HepG2 (cell line): ENCODE results near the gene CTNNBIP1. TPM values are rescaled to one million over a fixed set of nuclear protein-coding genes. Genes with fewer than 3 reads are reported as not detected.
A peak's percentile ranks its signal among the peaks of the same experiment; 100 is the strongest.

Experiments
- ATAC-seq: fragments of 200-7000 bp; cut with Tn5 transposase; 3 replicates; pipeline ENCODE4 v1.9.1; 2020; ENCODE audit warnings: mild to moderate bottlenecking, moderate library complexity
- BruUV-seq: library from RNA; stranded (reverse); fragments of 400-500 nt; replicated peaks from 2 replicates; lab custom pipeline; 2021; lab: Mats Ljungman, UMichigan
- CTCF ChIA-PET: fragments of 300-600 bp; formaldehyde crosslinking; extraction: SDS; loops from one replicate; lab custom pipeline; 2021; ENCODE audit warnings: low total read pairs, inconsistent platforms, low intra/inter-chr PET ratio; lab: Yijun Ruan, JAX
- POLR2A ChIA-PET: fragments of 350-600 bp; sonication (Branson Sonifier 250); formaldehyde crosslinking; loops from one replicate; lab custom pipeline; 2020; ENCODE audit warnings: antibody characterized with exemption, inconsistent platforms; lab: Yijun Ruan, JAX
- DNase-seq: peaks from one replicate; pipeline ENCODE4 v3.0.0-alpha.2; 2015; ENCODE audit warnings: low spot score
- FAIRE-seq: peaks from 3 replicates; lab custom pipeline; 2011; peaks lifted over from hg19 to GRCh38; lab: Jason Lieb, UNC
- H2AFZ ChIP-seq: one replicate; pipeline ENCODE4 v1.6.1; 2011; ENCODE audit warnings: low read length, inconsistent platforms
- H3K27ac ChIP-seq: fragments of 300-600 bp; 3 replicates; pipeline ENCODE4 v1.8.0; 2011; ENCODE audit warnings: mixed run types, mild to moderate bottlenecking, mixed read lengths, low read length, inconsistent platforms; ENCODE audit not compliant: insufficient read depth; ENCODE audit errors: extremely low read length
- H3K27me3 ChIP-seq, 2 experiments: fragments of 200-600 bp in 1 of 2; 2 replicates in 1 of 2; 3 replicates in 1 of 2; pipeline versions ENCODE4 v1.6.0 to v1.8.0; 2011; ENCODE audit warnings: low read length in 2 of 2, mild to moderate bottlenecking in 2 of 2, moderate library complexity in 2 of 2, inconsistent platforms in 1 of 2; ENCODE audit not compliant: insufficient read depth in 2 of 2, control insufficient read depth in 1 of 2
- H3K36me3 ChIP-seq, 2 experiments: fragments of 200-600 bp in 1 of 2; replicated peaks in 1 of 2; 2 replicates in 1 of 2; 3 replicates in 1 of 2; pipeline versions ENCODE4 v1.5.1 to v1.8.0; 2011; ENCODE audit warnings: low read length in 2 of 2, inconsistent platforms in 1 of 2; ENCODE audit not compliant: insufficient read depth in 2 of 2, control insufficient read depth in 1 of 2
- H3K4me1 ChIP-seq: 2 replicates; pipeline ENCODE4 v1.5.1; 2012; ENCODE audit warnings: low read length, inconsistent platforms; ENCODE audit not compliant: insufficient read depth
- H3K4me2 ChIP-seq: 2 replicates; pipeline ENCODE4 v1.6.0; 2011; ENCODE audit warnings: low read depth, low read length, inconsistent platforms
- H3K4me3 ChIP-seq, 3 experiments: fragments of 200-600 bp in 1 of 3; sonication (generic), shearing (Covaris generic) in 1 of 3; replicated peaks in 1 of 3; 2 replicates each; pipeline ENCODE4 v1.5.1; 2011 to 2016; ENCODE audit warnings: low read length in 3 of 3, inconsistent platforms in 2 of 3, low read depth in 2 of 3, mild to moderate bottlenecking in 2 of 3, control low read depth in 1 of 3, mixed read lengths in 1 of 3; ENCODE audit not compliant: insufficient read depth in 1 of 3
- H3K79me2 ChIP-seq: one replicate; pipeline ENCODE4 v1.6.1; 2011; ENCODE audit warnings: low read length, inconsistent platforms; ENCODE audit not compliant: insufficient read depth
- H3K9ac ChIP-seq: 2 replicates; pipeline ENCODE4 v1.6.0; 2011; ENCODE audit warnings: mild to moderate bottlenecking, low read depth, low read length, inconsistent platforms; ENCODE audit not compliant: insufficient read depth
- H3K9me3 ChIP-seq: 2 replicates; pipeline ENCODE4 v1.5.1; 2012; ENCODE audit warnings: mild to moderate bottlenecking, low read length
- H4K20me1 ChIP-seq: 2 replicates; pipeline ENCODE4 v1.6.0; 2011; ENCODE audit warnings: inconsistent platforms, mild to moderate bottlenecking, low read length, moderate library complexity; ENCODE audit not compliant: insufficient read depth
- ARNT2 ChIP-seq: sonication (generic); formaldehyde crosslinking; IDR thresholded peaks from 2 replicates; pipeline ENCODE4 v1.8.0; 2022; ENCODE audit warnings: mild to moderate bottlenecking, low read depth, missing genetic modification reagents, moderate library complexity
- ASH2L ChIP-seq: fragments of 300-600, 200-600 bp; sonication (generic); IDR thresholded peaks from 2 replicates; pipeline ENCODE4 v1.7.0; 2017; ENCODE audit warnings: low read depth, mild to moderate bottlenecking, moderate library complexity, mixed read lengths, low read length; ENCODE audit not compliant: insufficient read length
- ATF7-NPFF ChIP-seq: sonication (generic); formaldehyde crosslinking; IDR thresholded peaks from 2 replicates; pipeline ENCODE4 v1.8.1; 2023; ENCODE audit warnings: mild to moderate bottlenecking, low read depth, missing genetic modification reagents, moderate library complexity
- GABPA ChIP-seq, 2 experiments: IDR thresholded peaks; 2 replicates each; pipeline ENCODE4 v1.6.1; 2011 to 2016; ENCODE audit warnings: low read depth in 2 of 2, low read length in 1 of 2, missing biosample characterization in 1 of 2, missing genetic modification characterization in 1 of 2
- NFE2L2 ChIP-seq: fragments of 150-350 bp; IDR thresholded peaks from 2 replicates; pipeline ENCODE4 v1.6.1; 2014; ENCODE audit warnings: low read length
- POLR2G ChIP-seq: fragments of 200-400 bp; formaldehyde crosslinking; IDR thresholded peaks from 2 replicates; pipeline ENCODE4 v1.6.1; 2018; ENCODE audit warnings: mild to moderate bottlenecking, low read depth, low read length, moderate library complexity
- ZNF441 ChIP-seq: sonication (generic); formaldehyde crosslinking; IDR thresholded peaks from 2 replicates; pipeline ENCODE4 v1.7.0; 2021; ENCODE audit warnings: missing genetic modification reagents, borderline replicate concordance
- ZNF790 ChIP-seq: sonication (generic); formaldehyde crosslinking; IDR thresholded peaks from 2 replicates; pipeline ENCODE4 v1.8.0; 2022; ENCODE audit warnings: missing genetic modification reagents, mild to moderate bottlenecking, borderline replicate concordance
- WGBS: methylation state at CpG from one replicate; pipeline ENCODE4 v1.1.6; 2017; ENCODE audit warnings: low lambda C conversion rate; 5-methylcytosine and 5-hydroxymethylcytosine counted together
- in situ Hi-C: cut with HindIII; loops from 2 replicates; pipeline ENCODE4 v1.10.0; 2017; ENCODE audit warnings: low pct_unique_long_range_greater_than_20kb; ENCODE audit not compliant: extremely low pct_ligation_motif_present
- intact Hi-C: fragments of 100-400 bp; cut with micrococcal nuclease; formaldehyde crosslinking; loops from one replicate; pipeline ENCODE4 v1.10.0; 2022; ENCODE audit not compliant: unreplicated experiment
- polyA plus RNA-seq, 8 experiments: library from polyadenylated mRNA; depleted of rRNA in 3 of 8; stranded (reverse) in 7 of 8; unstranded in 1 of 8; fragments of >200 nt; fragmentation: Illumina TruSeq in 4 of 8; extraction: Trizol in 4 of 8; gene quantifications; 2 replicates each; pipeline versions ENCODE4 v1.2.1 to v1.2.3, GENCODE V29; 2011 to 2016; ENCODE audit warnings: low read depth in 4 of 8, missing spikeins in 1 of 8, mixed read lengths in 1 of 8; ENCODE audit not compliant: insufficient read depth in 1 of 8
- total RNA-seq, 5 experiments: library from RNA; depleted of rRNA; stranded (reverse); fragments of >200 nt; fragmentation: Illumina TruSeq; extraction: Trizol; gene quantifications; 2 replicates each; pipeline ENCODE4 v1.2.3, GENCODE V29; 2016; ENCODE audit warnings: low read depth in 1 of 5
- TF ChIP-seq, protein P1 (sequence below): sonication (generic); formaldehyde crosslinking; IDR thresholded peaks from 2 replicates; pipeline ENCODE4 v1.5.0; 2020; ENCODE audit warnings: mild to moderate bottlenecking, missing genetic modification reagents, borderline replicate concordance
- TF ChIP-seq, protein P2 (sequence below): sonication (generic); formaldehyde crosslinking; IDR thresholded peaks from 2 replicates; pipeline ENCODE4 v1.9.0; 2021; ENCODE audit warnings: mild to moderate bottlenecking, missing genetic modification reagents

Gene CTNNBIP1
- total and polyA plus RNA-seq, 2 of the 13 experiments (the other 11 are each of a cell fraction or from before 2014, with no cell fraction given) = 71.7 to 83.0 TPM

- TF ChIP-seq ASH2L (peak; percentile 32), GABPA (IDR thresholded peaks at IDR 0.05; ENCODE audit: low read depth, low read length) (no peak), GABPA (CRISPR knock-in tag; IDR thresholded peaks at IDR 0.05; ENCODE audit: low read depth) (0 out of 2 replicates have a peak, but pooled peaks have one; percentile 12)
These were observed 85.9 kb downstream of the CTNNBIP1 start, which contains the start of gene CLSTN1 (continued) for GRCh38 chr1:9823943-9824701.

DNA sequence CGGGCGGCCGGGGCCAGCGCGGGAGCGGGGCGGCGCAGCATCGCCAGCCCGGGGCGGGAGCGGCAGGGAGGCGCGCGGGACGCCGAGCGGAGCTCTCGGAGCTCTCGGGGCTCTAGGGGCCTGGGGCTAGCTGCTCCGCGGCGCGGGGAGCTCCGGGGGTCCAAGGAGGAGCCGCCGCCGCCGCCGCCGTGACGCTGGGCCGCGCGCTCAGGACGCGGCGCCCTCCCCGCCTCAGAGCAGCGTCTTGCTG lies 86.5 kb downstream of the CTNNBIP1 start:
- H3K4me2 ChIP-seq = peak overlapping the region; percentile 85; the same call in 1 of the 2 replicates
- TF ChIP-seq, protein P1, sequence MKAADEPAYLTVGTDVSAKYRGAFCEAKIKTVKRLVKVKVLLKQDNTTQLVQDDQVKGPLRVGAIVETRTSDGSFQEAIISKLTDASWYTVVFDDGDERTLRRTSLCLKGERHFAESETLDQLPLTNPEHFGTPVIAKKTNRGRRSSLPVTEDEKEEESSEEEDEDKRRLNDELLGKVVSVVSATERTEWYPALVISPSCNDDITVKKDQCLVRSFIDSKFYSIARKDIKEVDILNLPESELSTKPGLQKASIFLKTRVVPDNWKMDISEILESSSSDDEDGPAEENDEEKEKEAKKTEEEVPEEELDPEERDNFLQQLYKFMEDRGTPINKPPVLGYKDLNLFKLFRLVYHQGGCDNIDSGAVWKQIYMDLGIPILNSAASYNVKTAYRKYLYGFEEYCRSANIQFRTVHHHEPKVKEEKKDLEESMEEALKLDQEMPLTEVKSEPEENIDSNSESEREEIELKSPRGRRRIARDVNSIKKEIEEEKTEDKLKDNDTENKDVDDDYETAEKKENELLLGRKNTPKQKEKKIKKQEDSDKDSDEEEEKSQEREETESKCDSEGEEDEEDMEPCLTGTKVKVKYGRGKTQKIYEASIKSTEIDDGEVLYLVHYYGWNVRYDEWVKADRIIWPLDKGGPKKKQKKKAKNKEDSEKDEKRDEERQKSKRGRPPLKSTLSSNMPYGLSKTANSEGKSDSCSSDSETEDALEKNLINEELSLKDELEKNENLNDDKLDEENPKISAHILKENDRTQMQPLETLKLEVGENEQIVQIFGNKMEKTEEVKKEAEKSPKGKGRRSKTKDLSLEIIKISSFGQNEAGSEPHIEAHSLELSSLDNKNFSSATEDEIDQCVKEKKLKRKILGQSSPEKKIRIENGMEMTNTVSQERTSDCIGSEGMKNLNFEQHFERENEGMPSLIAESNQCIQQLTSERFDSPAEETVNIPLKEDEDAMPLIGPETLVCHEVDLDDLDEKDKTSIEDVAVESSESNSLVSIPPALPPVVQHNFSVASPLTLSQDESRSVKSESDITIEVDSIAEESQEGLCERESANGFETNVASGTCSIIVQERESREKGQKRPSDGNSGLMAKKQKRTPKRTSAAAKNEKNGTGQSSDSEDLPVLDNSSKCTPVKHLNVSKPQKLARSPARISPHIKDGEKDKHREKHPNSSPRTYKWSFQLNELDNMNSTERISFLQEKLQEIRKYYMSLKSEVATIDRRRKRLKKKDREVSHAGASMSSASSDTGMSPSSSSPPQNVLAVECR (CRISPR knock-in tag) = peak; percentile 17; the same call in 1 of the 2 replicates
- peak; percentile 72; the same call in 1 of the 2 replicates for TF ChIP-seq ZNF790 (CRISPR knock-in tag)
- TF ChIP-seq, protein P2, sequence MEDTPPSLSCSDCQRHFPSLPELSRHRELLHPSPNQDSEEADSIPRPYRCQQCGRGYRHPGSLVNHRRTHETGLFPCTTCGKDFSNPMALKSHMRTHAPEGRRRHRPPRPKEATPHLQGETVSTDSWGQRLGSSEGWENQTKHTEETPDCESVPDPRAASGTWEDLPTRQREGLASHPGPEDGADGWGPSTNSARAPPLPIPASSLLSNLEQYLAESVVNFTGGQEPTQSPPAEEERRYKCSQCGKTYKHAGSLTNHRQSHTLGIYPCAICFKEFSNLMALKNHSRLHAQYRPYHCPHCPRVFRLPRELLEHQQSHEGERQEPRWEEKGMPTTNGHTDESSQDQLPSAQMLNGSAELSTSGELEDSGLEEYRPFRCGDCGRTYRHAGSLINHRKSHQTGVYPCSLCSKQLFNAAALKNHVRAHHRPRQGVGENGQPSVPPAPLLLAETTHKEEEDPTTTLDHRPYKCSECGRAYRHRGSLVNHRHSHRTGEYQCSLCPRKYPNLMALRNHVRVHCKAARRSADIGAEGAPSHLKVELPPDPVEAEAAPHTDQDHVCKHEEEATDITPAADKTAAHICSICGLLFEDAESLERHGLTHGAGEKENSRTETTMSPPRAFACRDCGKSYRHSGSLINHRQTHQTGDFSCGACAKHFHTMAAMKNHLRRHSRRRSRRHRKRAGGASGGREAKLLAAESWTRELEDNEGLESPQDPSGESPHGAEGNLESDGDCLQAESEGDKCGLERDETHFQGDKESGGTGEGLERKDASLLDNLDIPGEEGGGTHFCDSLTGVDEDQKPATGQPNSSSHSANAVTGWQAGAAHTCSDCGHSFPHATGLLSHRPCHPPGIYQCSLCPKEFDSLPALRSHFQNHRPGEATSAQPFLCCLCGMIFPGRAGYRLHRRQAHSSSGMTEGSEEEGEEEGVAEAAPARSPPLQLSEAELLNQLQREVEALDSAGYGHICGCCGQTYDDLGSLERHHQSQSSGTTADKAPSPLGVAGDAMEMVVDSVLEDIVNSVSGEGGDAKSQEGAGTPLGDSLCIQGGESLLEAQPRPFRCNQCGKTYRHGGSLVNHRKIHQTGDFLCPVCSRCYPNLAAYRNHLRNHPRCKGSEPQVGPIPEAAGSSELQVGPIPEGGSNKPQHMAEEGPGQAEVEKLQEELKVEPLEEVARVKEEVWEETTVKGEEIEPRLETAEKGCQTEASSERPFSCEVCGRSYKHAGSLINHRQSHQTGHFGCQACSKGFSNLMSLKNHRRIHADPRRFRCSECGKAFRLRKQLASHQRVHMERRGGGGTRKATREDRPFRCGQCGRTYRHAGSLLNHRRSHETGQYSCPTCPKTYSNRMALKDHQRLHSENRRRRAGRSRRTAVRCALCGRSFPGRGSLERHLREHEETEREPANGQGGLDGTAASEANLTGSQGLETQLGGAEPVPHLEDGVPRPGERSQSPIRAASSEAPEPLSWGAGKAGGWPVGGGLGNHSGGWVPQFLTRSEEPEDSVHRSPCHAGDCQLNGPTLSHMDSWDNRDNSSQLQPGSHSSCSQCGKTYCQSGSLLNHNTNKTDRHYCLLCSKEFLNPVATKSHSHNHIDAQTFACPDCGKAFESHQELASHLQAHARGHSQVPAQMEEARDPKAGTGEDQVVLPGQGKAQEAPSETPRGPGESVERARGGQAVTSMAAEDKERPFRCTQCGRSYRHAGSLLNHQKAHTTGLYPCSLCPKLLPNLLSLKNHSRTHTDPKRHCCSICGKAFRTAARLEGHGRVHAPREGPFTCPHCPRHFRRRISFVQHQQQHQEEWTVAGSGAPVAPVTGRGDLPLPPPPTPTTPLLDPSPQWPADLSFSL (CRISPR knock-in tag) = no peak
- TF ChIP-seq NFE2L2 = no peak
- TF ChIP-seq ZNF441 (CRISPR knock-in tag) = 0 out of 2 replicates have a peak, but pooled peaks have one; percentile 71
- 0 out of 2 replicates have a peak, but pooled peaks have one; percentile 28 for TF ChIP-seq ATF7-NPFF (CRISPR knock-in tag)
- peak; percentile 58; the same call in 1 of the 2 replicates for TF ChIP-seq ARNT2
- peak; percentile 51; the same call in 1 of the 2 replicates for TF ChIP-seq POLR2G

More for the DNA sequence above, 86.5 kb downstream of the CTNNBIP1 start:
- ChIA-PET CTCF (no interaction called here), POLR2A (no interaction called here)
- Histone ChIP-seq H3K27me3 (peaks cover 0 to 4% of the 10 kb centered on the region in 2 experiments; a peak in 1 of 5 replicates), H3K4me3 (peak overlapping the region; percentile 82 to 92 (median 88); a peak in 4 of 6 replicates), H3K4me1 (peaks cover 69% of the 10 kb centered on the region), H3K9ac (peak overlapping the region; percentile 75), H3K27ac (no peak overlapping the region), H2AFZ (no peak overlapping the region), H3K79me2 (peaks cover 41% of the 10 kb centered on the region), H3K9me3 (no peaks in the 10 kb centered on the region), H4K20me1 (peaks cover 11% of the 10 kb centered on the region; the same call in 1 of the 2 replicates), H3K36me3 (no peaks in the 10 kb centered on the region)
- intact Hi-C loops = no loop called here
- no TSS peak for BruUV-seq
- no peak for DNase-seq
- ATAC-seq = peak; percentile 10
- no peak for FAIRE-seq
- 0% methylated on average over 6 of the region's 40 CpGs for WGBS
- in situ Hi-C loops = no loop called here
